ENCODE data around the gene ZSWIM7.
"Not testable (repeated sequence)": the region's sequence is repeated elsewhere in the genome, so short reads cannot be mapped to it uniquely, and the experiment has no call there.

ZSWIM7 gene

DNA sequence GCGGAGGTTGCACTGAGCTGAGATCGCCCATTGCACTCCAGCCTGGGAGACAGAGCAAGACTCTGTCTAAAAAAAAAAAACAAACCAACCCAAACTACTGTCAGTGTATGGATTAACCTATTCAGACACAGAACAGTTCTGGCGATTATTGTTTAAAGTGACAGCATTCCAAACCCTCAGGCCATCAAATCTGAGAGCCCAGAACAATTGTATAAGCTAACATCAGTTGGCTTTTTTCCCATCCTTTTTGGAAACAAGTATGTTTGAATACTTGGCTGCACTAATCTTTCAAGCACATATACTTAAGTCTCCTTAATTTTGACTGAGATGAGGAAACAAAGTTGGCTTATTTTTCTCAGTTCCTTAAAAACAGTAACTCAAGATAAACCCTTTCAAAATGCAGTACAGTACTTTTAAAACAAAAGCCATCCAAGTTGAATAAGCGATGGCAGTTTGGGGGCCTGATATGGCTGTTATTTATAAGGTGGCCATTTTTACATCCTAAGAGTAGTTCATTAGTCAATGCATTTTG, 1.4 kb downstream of the ZSWIM7 start:
- DNase-seq, result no peak

DNA sequence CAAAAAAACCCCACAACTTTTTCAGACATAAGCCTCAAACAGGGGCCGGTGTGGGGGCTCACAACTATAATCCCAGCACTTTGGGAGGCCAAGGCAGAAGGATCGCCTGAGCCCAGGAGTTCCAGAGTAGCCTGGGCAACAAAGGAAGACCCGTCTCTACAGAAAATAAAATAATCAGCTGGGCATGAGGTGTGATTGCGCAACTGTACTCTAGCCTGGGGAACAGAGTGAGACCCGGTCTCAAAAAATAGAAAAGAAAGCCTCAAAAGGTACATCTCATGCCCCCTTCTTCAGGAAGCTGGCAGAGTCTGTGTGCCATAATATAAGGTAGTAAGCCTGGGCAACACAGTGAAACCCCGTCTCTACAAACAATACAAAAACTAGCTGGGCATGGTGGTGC, 3.2 kb downstream of the ZSWIM7 start:
- DNase-seq, result no peak

DNA sequence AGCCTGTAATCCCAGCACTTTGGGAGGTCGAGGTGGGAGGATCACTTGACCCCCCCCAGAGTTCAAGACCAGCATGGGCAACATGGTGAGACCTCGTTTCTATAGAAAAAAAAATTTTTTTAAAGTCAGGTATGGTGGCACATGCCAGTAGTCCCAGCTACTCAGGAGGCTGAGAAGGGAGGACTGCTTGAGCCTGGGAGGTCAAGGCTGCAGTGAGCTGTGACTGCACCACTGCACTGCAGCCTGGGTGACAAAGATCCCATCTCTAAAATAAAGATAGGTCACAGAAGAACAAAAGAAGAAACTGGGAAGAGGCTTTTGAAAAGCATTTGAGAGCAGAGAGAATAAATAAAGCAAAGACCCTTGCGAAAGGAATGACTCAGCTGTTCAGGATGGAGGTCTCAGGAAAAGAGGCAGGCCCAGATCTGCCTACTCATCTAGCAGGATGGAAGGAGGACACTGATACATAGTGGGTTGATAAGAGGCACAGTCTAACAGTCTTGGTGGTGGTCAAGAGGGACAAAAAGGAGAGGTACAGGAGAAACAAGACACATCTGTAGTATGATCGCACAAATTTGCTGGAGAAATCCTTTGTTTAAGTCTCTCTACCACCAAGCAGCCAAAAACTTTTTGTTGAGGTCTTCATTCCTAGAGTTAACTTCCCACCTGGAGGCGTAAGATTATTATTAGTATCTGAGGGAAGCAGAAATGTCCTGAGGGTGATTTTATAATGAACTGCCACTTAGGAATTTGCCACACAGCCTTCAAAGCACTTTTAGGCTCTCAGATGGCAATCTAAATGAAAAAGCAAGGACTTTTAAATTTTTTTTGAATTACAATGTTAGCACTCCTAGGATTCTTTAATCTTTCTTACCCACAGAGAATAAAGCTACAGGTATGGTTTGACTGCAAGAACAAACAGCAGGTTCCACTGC, 17.6 kb downstream of the ZSWIM7 start:
- no peak for DNase-seq

DNA sequence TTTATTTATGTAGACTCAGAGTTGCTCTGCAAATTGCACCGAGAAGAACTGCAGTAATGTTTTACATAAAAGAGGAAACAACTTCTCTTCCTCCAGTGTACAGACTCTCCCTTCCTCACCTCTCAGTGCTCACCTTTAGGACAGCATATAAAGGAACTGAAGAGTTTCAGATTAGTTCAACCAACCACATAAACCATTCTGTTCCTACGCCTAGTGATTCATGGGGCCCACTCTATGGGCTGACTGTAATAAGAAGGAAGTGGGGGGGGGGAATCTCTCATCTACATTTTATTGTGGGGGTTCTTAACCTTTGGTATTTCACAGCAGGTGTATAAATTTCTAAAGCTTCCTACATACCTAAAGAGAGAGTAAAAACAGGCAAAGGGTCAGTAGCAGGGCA, 18.3 kb downstream of the ZSWIM7 start:
- no peak for DNase-seq

DNA sequence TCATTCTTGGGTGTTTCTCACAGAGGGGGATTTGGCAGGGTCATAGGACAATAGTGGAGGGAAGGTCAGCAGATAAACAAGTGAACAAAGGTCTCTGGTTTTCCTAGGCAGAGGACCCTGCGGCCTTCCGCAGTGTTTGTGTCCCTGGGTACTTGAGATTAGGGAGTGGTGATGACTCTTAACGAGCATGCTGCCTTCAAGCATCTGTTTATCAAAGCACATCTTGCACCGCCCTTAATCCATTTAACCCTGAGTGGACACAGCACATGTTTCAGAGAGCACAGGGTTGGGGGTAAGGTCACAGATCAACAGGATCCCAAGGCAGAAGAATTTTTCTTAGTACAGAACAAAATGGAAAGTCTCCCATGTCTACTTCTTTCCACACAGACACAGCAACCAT, 20.5 kb downstream of the ZSWIM7 start:
- not testable (repeated sequence) for DNase-seq

DNA sequence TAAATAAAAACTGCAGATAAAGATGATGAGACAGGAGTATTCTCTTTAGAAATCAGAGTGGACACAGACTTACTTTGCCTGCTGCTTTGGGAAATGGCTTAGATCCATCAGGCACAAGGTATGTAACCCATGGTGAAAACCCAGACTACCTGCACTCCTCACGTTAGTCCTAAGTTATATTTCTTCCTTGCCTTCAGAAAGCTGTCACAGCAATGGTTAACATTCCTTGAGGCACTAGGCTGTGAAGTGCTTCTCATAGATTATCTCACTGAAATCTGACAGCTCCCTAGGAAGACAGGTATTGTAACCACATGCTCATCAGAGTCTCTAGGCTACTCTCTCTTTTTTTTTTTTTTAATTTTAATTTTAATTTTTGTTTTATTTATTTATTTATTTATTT, 20.9 kb downstream of the ZSWIM7 start:
- no peak for DNase-seq

DNA sequence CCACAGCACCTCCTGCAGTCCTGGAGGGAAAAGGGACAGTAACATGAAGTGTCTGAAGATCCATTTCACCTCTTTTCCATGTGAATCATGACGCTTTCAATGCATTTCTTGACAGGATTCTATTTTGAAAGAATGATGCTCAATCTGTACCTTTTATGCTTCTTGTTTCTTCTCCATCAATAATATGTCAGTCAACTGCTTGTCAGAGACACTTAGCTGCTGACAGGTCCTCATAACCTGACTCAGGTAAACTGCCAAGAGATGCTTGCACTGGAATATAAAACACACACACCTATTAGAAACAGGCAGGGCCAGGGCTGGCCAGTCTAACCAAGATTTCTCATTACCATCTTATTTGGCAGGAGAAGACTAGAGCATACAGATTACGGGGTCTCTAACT, 21.6 kb downstream of the ZSWIM7 start:
- no peak for DNase-seq

DNA sequence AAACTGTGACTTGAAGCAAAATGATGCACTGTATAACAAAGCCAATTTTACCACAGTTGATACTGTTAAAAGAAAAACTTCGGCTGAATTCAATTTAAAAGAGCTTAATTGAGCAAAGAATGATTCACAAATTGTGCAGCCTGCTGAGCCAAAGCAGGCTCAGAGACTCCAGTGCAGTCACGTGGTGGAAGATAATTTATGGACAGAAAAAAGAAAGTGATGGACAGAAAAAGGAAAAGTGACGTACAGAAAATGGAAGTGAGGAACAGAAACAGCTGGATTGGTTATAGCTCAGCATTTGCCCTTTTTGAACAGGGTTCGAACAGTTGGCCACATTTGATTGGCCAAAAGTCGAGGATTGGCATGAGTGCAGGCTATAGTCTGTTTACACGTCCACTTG, 25.7 kb downstream of the ZSWIM7 start:
- DNase-seq, result no peak

DNA sequence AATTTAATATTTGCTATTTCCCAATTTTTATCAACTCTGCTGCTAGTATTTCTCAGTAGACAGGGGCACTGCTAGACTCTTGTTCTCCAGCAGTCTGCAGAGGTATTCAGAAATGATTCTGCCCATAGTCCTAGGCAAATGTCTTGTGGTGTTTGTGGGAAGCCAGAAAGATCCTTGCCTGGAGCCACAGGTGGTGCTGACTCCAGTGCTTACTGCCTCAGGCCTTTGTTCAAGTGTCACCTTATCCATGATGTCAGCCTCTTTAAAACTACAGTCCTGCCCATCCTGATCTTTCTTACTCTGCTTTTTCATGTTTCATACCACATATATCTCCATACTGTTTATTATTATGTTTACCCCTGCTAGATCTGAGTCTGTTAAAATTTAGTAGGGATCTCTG, 26.5 kb downstream of the ZSWIM7 start:
- DNase-seq, result no peak

DNA sequence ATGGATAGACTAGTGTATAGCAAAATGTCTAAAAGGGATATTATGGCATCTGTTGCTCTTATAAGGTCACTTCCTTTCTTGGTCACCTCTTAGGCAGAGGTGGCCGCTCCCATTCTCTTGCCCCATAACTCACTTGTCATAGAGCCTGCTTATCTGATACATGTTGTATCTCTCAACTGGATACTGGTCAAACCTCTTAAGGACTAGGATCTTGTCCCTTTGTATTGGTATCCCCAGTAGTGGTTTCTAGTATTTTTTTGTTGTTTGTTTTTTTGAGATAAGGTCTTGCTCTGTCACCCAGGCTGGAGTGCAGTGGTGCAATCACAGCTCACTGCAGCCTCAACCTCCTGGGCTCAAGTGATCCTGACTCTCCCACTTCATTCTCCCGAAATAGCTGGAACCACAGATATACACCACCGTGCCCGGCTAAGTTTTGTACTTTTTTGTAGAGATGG, 27.0 kb downstream of the ZSWIM7 start:
- DNase-seq, result no peak

DNA sequence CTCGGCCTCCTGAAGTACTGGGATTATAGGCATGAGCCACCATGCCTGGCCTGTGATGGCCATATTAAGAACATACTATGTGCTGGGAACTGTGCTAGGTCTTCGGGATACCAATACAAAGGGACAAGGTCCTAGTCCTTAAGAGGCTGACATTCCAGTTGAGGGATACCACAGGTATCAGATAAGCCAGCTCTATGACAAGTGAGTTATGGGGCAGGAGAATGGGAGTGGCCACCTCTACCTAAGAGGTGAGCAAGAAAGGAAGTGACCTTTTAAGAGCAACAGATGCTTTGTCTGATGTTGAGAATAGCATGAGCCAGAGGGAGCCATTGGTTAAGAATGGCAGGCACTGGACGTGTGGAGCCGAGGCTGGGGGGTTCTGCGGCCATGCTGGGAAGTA, 27.6 kb downstream of the ZSWIM7 start:
- no peak for DNase-seq

DNA sequence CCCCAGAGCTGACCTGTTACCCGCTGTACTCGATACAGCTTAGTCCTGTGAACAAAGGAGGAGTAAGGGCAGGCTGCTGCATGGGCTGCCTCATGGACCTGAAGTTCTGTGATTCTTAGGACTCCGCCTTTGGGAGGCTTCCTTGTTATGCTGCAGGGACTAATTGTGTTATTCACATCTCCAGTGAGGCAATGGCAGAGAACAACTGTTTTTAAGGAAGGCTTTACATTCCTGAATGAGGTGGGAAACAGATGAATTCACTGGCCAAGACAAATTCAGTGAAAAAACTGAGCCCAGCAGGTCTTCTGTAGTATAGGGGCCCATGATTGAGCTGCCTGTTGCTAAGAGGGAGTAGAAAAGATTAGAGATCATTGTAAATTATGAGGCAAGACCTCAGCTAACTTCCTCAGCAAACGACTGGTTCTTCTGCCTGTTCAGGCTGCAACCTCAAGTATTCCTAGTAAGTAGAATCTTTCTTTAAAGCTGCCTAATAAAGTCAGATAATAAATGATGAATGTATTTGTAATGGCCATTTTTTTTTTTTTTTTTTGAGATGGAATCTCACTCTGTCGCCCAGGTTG, 28.3 kb downstream of the ZSWIM7 start:
- DNase-seq, result no peak

DNA sequence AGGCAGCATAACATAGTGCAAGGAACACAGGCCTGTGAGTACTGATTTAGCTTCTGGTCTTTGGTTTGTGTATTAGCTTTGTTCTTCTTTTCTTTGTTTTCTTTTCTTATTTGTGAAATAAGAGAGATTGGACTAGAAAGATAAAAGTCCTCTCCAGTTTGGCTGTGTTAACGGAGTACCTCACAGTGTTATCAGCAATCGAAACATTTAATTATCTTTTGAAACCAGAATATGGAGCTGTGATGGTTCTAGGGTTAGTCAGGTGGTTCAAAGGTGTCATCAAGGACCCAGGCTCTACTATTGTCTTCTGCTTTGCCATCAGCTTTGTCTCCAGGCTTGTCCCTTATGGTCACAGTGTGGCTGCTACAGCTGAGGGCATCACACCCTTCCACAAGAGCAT, 29.0 kb downstream of the ZSWIM7 start:
- no peak for DNase-seq

DNA sequence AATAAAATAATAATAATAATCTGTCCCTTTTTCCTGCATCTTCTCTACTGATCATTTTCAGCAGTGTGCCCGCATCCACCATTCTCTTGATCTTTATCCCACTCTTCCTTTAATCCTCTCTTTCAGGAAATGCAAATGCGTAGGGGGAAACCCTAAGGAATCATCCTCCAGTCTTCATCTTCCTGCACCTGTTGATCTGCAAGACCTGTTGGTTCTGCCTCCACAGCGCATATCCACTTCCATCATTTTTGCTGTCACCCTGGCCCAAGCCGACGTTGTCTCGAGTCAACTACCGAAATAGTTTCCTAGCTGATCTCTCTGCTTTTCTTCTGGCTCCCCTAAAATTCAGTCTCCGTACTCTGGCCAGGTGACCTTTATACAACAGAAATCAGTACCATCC, 30.0 kb downstream of the ZSWIM7 start:
- DNase-seq, result no peak

DNA sequence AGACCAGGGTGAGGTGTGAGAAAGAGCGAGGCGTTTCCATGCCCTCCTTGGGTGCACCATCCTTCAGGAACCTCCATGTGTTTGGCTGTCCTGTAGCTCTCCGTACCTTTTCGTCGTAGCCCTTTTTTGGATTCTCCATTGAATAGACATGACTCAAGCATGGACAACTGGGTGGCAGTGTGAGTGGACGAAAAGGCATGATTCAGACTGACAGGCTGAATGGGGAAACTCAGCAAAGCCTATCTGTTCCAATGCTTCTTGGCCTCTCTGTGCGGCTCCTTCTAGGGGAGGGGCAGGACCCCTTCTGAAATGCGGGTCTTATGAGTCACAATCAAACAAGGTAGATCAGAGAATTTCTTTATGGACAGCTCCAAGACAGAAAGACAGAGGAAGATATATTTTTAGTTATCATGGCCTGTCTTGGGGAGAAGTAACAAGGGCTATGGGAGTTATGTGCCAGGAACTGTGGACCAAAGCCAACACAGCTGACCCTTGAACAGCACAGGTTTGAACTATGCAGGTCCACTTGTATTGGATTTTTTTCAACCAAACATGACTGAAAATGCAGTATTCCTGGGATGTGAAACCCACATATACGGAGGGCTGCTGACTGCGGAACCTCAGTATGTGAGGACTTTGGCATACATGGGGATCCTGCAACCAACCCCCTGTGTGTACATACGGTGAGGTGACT, 31.7 kb downstream of the ZSWIM7 start:
- no peak for DNase-seq

DNA sequence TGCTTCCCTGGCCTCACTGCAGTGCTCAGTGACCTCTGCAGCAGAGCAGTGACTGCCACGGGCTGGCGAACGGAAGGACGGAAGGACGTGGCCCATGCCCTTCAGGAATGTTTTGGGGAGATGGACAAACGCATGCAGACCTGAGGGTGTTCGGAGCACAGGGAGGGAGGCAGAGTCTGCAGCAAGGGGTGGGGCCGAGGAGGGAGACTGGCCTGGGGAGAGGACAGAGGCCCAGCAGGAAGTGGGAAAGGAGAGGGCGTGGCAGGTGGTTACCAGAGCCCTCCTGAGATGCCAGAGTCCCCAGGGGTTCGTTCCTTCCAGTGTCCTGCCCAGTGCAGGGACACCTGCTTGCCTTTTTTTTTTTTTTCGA, 32.6 kb downstream of the ZSWIM7 start:
- peak; percentile 35 for DNase-seq

DNA sequence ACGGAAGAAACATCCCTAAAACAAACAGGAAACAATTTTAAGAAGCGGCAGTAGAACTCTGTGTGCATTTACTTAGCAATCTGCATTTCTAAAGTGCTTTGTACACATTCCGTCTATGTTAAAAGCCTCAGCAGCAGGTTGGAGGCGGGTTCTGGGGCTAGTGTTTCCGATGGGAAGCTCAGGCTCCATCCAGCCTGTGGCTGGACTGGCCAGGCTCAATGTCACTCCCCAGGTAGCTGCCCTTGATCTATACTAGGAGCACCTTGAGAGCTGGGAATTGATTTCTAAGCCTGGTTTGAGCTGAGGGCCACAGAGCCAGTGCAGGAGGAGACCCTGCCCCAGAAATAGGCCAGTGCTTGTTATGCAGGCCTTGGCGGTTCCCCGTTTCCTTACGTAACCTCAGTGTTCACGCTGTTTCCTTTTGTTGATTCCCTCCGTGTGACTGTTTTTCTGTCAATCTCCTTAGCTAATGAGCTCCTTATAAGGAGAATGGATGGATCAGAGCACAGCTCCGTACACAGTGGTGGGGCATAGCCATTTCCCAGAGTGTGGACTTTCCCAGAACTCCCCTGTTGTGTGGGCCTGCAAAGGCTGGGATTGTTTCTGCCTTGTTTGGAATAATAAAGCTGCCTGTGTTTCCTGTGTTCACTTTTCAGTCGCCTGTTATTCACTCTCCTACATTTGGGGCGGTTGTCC, 33.2 kb downstream of the ZSWIM7 start:
- peak; percentile 71 for DNase-seq

DNA sequence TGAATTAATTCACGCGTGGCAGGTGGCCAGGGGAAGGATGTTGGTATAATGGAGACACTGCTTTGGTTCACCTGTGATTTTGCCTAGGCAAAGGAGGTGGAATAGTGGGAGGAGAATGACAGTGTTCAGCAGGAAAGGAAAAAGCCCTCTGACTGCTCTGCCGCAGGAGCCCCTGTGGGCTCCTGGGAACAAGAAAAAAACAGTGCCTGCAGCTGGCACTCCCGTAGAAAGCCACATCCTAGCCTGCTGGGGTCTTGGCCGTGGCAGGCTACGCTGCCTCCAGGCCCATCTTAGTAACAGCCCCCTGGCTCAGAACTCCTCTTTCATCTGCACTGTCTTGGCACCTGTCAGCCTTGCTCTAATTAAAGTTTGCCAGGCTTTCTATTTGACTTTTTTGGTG, 34.0 kb downstream of the ZSWIM7 start:
- DNase-seq, result peak; percentile 29

DNA sequence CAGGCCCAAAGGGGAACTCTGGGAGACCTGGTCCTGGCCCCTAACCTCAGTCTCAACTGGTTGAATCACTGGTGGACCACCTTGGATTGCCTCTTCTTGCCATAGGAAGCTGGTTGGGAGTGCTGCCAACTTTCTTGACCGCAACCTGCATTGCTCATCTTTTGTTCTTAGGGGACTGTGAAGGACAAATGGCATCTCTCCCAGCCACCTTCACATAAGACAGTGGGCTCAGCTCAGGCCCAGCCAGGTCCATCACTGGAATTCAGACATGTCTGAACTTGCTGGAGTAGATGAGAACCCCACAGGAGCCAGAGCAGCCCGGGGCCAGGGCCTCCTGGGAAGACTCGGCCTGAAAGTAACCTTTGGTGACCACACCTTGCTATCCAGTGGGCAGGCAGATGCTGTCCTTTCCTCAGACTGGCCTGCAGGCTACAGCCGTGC, 35.8 kb downstream of the ZSWIM7 start:
- DNase-seq, result no peak

DNA sequence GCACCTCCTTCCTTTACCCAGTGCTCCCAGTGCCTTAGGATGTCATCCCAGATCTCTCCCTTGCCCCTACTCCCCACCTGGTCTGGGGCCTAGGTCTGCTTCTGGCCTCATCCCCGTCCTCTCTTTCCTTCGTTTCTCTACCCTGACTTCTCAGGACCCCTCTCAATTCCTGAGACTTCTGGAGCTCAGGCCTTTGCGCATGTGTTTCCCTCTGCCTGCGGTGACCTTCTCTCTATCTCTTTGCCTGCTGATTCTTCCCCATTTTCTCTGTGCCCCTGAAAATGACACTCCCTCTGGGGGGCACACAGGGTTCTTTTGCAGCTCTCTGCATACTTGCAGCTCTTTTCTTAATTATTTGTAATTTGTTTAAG, 41.0 kb downstream of the ZSWIM7 start:
- no peak for DNase-seq

DNA sequence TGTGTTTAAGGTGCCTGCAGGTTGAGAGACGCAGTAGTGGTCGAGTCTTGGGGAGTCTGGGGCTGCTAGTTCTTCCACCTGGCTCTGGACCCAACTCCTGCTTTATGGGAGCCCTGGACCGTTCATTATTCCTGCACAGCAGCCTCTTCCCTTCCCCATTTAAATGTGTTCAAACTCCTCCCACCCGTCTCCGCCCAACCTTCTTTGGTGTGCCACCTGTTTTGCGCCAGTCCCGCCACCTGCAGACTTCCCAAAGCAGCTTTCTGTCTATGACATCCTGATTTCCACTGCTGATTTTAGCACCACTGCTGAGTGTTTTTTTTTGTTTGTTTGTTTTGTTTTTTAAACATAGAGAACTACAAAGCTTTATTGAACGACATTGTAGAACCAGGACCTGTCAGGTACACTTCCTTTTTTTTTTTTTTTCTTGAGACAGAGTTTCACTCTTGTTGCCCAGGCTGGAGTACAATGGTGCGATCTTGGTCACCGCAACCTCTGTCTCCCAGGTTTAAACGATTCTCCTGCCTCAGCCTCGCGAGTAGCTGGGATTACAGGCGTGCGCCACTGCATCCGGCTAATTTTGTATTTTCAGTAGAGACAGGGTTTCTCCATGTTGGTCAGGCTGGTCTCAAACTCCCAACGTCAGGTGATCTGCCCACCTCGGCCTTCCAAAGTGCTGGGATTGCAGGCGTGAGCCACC, 41.7 kb downstream of the ZSWIM7 start:
- peak; percentile 14 for DNase-seq

DNA sequence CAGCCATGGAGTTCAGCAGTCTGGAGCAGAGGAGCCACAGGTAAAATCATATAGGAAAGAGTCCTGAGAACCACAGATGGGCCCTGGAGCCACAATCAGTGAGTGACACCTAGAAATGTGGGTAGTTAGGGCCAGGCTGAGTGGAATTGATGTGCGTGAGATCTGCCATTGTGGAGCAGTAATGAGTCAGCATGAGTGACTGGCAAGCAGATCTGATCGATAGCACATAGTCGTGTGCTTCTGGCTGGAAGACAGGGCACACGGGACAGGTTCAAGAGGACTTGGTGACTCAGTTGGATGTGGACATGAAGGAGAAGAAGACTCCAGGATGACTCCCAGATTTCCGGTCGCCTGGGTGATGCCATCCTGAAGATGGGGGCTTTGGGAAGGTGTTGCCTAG, 42.3 kb downstream of the ZSWIM7 start:
- no peak for DNase-seq
